Activated CD8-positive, alpha-beta memory T cell treated with anti-CD3 and anti-CD28 coated beads for 48 hours (primary cell): Measurements from ENCODE around the gene KRTAP9-2.
"Not testable (repeated sequence)": the region's sequence is repeated elsewhere in the genome, so short reads cannot be mapped to it uniquely, and the experiment has no call there.

Experiments used
- DNase-seq, 3 experiments: peaks; one replicate each; pipeline ENCODE4 v3.0.0-alpha.2; 2020; ENCODE audit warnings: low read depth in 2 of 3, low spot score in 2 of 3

KRTAP9-2 gene

GRCh38 chr17:41232399-41233105, 6.1 kb downstream of the KRTAP9-2 start, which contains the start of gene KRTAP9-3:
Gene KRTAP9-3 (plus strand): TSS chr17:41232449. CDS start chr17:41232502, 53 bp downstream.
- not testable (repeated sequence) for DNase-seq

- DNase-seq: not testable (repeated sequence)
Observed at GRCh38 chr17:41237116-41237515, 10.7 kb downstream of the KRTAP9-2 start.

GRCh38 chr17:41237949-41238437, 11.5 kb downstream of the KRTAP9-2 start, which contains the start of gene KRTAP9-8:
Gene KRTAP9-8 (plus strand): TSS chr17:41237999. CDS start chr17:41238052, 53 bp downstream.
- not testable (repeated sequence) for DNase-seq

GRCh38 chr17:41246995-41247787, 20.7 kb downstream of the KRTAP9-2 start:
- DNase-seq: not testable (repeated sequence)

- DNase-seq: not testable (repeated sequence)
Observed at GRCh38 chr17:41249637-41250240, 23.3 kb downstream of the KRTAP9-2 start, which contains the start of gene KRTAP9-4. Gene KRTAP9-4 (plus strand): TSS chr17:41249687. CDS start chr17:41249721, 34 bp downstream.

- no peak for DNase-seq
Observed at GRCh38 chr17:41251261-41251660, 24.8 kb downstream of the KRTAP9-2 start.

- DNase-seq: no peak
Observed at GRCh38 chr17:41254861-41255260, 28.4 kb downstream of the KRTAP9-2 start.

GRCh38 chr17:41255381-41256290, 29.2 kb downstream of the KRTAP9-2 start, which contains the start of gene KRTAP9-9:
Gene KRTAP9-9 (plus strand): TSS chr17:41255384.
- DNase-seq: not testable (repeated sequence)

GRCh38 chr17:41256291-41256685, 29.8 kb downstream of the KRTAP9-2 start:
- DNase-seq: no peak

- no peak for DNase-seq
Observed at GRCh38 chr17:41258406-41258805, 32.0 kb downstream of the KRTAP9-2 start.

- DNase-seq: no peak
Observed at GRCh38 chr17:41263212-41263611, 36.8 kb downstream of the KRTAP9-2 start.

GRCh38 chr17:41264599-41264998, 38.2 kb downstream of the KRTAP9-2 start:
- DNase-seq: no peak

- DNase-seq: no peak
Observed at GRCh38 chr17:41265078-41265477, 38.6 kb downstream of the KRTAP9-2 start, which contains the start of gene KRTAP9-6. Gene KRTAP9-6 (plus strand): TSS chr17:41265378. CDS start chr17:41265378, 0 bp downstream.

GRCh38 chr17:41267711-41268110, 41.3 kb downstream of the KRTAP9-2 start:
- no peak for DNase-seq

GRCh38 chr17:41271323-41271722, 44.9 kb downstream of the KRTAP9-2 start:
- not testable (repeated sequence) for DNase-seq

GRCh38 chr17:41271858-41272257, 45.4 kb downstream of the KRTAP9-2 start:
- DNase-seq: no peak

- not testable (repeated sequence) for DNase-seq
Observed at GRCh38 chr17:41275648-41276190, 49.3 kb downstream of the KRTAP9-2 start, which contains the start of gene KRTAP9-7. Gene KRTAP9-7 (plus strand): TSS chr17:41275698. CDS start chr17:41275698, 0 bp downstream.
